NOMO-1 (cell line): ENCODE results near the gene NFE2.

Experiments
- DNase-seq, 2 experiments: peaks; one replicate each; lab custom pipeline; 2025; ENCODE audit not compliant: unreplicated experiment in 2 of 2; lab: John Stamatoyannopoulos, UW

NFE2 gene

DNA sequence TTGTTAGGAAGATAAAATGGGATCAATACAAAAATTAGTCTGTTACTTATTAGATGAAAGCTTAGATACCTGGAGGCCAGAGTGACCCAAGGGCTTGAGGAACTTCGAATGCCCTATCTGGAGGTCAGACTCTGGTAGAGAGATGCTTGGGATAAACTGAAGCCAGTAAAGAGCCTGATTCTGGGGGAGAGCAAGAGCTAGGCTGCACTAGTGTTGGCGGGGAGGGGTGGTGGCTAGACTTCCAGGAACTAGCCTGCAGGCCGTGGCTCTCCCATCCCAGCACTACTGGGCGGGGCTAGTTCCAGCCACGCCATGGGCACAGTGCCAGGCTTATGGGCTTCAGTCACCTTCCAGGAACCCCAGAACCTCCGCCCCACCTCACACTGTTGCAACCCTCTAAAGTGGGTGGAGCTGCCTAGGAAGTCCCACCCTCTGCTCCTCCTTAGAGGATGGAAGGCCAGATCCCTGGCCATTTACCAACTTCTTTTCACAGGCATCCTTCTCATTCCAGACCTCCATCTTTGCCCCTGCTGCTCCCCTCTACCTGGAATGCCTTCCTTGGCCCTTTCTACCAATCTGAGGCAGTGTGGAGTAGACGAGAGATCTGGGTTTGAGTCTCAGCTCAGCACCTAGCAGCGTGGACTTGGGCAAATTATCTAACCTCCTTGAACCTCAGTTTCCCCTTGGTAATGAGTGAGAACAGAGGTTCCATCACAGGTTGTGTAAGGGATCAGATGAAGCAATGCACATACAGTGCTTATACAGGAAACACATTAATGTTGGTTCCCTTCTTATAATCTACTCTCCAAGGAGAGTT lies 6.3 kb upstream of the NFE2 start:
- DNase-seq = peak; percentile 91 to 94

GRCh38 chr12:54304187-54304810 lies 3.5 kb upstream of the NFE2 start:
- DNase-seq = peak; percentile 96 to 97

DNA sequence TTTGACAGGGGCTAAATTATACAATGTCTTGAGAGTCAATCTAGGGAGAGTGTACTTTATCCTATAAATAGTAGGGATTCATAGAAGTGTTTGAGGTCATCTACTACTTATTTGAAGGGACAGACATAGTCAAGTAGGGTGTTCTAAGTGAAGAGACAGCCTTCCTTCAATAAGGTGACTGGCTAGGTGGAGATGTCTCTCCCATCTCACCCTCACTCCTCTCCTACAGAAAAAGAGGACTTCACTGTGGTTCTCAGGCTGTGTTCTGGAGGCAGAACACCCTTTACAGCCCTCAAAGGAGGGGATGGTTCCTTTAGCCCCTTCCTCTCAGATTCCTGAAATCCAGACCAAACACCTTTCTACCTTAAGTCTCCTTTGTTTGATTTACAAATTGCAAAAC lies 2.8 kb upstream of the NFE2 start:
- DNase-seq = no peak

DNA sequence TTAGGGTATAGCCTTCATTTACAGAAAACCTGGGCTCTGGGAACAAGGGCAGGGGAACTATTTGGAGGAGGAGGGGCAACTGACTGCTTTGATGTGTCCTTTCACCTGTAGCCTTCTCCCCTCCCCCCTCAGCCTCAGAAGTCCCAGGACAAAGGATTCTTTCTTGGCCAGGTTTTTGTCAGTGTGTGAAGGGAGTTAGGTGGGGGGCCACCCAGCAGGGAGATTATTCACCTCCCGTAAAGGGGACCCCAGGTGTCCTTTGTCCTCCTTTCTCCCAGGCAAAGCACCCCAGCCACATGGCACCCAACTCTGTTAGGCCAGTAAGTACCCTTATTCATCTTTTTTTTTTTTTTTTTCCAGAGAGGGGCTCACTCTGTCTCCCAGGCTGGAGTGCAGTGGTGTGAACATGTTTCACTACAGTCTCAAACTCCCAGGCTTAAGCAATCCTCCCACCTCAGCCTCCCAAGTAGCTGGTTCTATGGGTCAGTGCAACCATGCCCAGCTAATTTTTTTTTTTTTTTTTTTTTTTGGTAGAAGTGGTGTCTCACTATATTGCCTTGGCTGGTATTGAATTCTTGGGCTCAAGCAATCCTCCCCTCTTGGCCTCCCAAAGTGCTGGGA lies 723 bp upstream of the NFE2 start:
- DNase-seq = no peak

DNA sequence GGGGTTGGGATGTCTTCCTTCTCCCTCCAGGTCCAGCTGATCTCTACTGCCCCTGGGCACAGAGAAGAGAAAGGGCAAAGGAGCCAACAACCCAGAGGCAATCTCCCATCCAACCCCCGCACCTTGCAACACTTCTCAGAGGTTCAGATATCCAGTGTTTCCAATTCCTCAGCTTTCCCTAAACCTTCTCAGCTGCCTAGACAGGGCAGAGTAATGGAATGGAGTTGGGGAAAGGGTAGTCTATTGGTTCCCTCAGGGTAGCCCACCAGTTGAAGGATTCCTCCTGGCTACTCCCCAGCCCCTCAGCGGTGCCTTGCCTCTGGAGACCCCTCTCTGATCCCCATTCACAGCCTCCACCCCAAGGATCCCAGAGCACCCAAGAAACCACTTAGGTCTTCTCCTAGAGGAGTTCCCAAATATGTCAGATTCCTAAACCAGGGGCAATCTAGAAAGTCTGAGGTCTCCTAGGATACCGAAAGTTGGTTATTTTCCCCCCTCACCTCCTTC lies 537 bp downstream of the NFE2 start:
- DNase-seq = no peak

- DNase-seq = no peak
These were observed 1.1 kb downstream of the NFE2 start for GRCh38 chr12:54299515-54300224.

DNA sequence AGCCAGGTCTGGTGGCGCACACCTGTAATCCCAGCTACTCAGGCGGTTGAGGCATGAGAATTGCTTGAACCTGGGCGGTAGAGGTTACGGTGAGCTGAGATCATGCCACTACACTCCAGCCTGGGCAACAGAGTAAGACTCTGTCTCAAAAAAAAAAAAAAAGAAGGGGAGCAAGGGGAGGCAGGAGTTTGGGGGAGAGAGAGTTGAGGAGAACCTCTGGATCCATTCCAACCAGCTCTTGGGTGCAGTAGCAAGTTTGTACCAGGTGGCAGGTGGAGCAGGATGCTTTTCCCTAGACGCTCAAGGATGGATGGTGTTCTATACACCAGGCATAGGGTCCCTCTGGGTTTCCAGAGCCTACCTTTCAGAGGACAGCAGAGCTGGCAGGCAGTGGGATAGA lies 1.9 kb downstream of the NFE2 start:
- DNase-seq = no peak

DNA sequence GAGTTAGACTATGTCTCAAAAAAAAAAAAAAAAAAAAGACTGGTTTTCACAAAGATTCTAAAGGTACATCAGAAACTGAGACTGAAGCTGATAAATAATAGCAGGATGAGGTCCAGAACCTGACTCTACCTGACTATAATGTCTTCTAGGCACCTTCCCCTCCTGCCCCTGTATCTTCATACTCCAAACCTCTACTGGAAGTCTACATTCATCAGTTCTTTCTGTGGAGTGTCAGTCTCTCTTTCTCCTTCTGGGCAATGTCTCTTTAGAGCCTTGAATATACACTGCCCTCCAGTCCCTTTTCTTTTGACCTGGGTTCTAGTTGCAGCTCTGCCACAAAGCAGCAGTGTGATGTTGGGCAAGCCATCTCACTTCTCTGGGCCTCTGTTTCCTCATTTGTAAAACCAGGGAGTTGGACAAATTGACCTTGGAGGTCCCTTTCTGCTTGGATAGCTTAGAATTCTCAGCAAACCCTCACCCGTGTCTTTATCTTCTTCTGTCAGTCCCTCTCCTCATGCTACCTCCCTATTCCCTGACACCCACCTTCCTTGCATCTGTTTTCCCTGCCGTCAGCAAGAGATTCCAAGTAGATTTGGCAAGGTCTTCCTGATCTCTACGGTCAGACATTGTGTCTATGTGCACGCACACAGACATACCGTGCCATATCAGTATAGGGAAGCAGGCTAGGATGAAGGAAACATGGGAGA lies 4.3 kb downstream of the NFE2 start:
- DNase-seq = no peak

GRCh38 chr12:54294953-54295566 lies 5.8 kb downstream of the NFE2 start:
- no peak for DNase-seq

DNA sequence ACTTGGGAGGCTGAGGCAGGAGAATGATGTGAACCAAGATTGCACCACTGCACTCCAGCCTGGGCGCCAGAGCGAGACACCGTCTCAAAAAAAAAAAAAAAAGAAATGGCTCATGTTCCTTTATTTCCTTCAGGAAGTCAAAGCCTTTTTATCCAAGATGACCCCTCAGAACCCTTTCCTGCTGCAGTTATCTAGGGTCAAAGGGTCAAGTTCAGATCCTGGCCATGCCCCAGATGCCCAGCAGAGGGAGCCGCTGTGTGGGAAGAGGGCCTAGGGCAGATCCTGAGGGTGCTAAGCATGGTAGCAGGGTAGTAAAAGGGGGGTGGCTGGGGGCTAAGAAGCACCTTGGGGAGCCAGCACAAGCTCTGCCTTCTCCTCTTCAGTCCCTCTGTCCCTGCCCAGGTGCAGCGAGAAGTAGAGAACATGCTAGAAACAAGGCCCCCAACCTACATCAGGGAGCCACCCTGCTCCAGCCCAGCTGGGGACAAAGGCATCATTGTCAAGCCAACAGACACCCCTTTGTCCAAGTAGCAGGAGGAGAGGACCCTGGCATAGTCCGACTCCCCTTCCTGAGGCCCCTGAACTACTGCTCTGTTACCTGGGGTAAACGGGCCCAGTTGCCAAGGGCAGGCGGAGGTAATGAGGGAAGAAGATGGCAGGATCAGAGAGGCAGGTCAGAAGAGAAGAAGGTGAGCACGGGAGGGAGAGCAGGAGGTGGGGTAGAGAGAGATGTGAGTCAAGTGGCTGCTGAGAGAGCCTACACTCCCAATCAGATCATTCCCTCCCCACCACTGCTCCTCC lies 6.5 kb downstream of the NFE2 start:
- peak; percentile 41 to 52 for DNase-seq

GRCh38 chr12:54292931-54293241 lies 7.9 kb downstream of the NFE2 start:
- DNase-seq = no peak

DNA sequence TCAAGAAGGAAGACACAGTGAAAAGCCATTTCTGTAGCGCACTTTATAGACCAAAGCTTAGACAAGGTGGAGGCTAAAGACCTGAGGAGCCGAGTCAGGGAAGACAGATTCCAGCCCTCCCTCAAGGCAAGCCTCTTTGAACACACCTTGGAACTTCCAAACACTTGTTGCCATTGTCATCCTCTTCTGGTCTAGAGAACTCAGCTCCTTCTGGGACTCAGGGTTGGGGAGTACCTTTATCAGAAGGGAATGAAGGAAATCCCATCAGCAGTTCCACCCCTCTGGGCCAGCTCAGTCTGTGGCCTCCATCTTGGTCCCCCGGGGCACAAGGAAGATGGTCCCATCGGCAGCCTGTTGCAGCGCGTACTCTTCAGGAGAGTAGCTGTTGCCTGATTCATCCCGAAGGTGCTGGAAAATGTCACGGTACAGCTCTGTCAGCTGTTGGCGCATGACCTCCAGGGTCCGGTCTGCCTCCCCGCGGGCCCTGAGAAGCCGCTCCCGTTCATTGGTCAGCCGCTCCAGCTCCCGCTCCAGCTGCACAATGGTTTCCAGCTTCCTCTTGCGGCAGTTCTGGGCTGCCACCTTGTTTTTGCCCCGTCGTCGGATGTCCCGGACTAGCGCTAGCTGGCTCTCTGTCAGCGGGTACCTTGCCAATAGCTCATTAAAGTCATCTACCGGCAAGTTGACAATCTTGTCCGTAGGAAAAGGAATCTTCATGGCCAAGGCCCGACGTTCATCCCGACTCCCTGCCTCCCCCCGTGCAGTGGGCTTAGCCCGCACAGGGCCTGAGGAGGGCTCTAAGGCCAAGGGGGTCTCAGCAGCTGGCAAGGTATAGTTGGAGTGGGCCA lies 8.5 kb downstream of the NFE2 start:
- DNase-seq = no peak

GRCh38 chr12:54287261-54288157 lies 13.3 kb downstream of the NFE2 start:
- DNase-seq = no peak

- no peak for DNase-seq
These were observed 14.5 kb downstream of the NFE2 start for GRCh38 chr12:54286042-54287030.

DNA sequence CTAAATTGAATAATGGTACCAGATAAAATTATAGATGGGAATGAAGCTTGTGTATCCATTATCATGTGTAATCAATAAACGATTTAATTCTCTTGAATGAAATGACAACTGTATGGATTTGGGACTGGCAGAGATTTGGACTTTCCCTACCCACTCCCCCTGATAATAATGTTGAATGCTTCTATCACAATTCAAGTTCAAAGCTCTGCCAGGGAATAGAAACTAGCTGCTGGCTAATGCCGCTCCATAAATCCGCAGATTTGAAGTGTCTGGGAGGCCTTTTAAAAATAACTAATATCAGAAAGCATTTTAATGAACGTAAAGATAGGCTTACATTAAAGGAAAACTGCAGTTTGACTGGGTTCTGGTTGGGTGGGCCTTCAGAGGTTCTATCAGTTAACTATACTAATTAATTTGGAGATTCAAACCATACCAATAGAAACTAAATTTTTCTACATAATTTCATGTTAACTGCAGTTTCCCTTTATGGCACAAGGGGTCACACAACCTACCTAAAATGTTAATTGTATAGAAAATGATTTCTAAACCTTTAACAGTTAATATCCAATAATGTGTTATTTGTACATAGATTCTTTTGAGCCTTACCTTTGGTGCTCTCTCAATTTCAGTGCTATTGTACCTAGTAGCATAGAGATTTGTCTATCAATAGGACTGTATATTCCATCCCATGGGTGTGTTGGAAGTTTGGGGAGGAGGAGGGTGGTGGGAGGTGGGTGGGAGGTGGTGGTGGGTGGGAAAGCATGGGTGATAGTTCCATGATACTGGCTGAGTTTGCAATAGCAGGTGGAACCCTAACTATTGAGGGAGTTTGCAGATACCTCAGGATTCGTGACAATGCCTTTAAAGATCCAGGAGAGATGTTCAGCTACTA lies 15.4 kb downstream of the NFE2 start:
- no peak for DNase-seq
